ENCODE measurements around the gene GRID2. TPM values are rescaled to one million over a fixed set of nuclear protein-coding genes. Genes with fewer than 3 reads are reported as not detected.

The GRID2 gene
- total RNA-seq, result 0.14 TPM in 1 of 2 replicates, not detected in the other

DNA sequence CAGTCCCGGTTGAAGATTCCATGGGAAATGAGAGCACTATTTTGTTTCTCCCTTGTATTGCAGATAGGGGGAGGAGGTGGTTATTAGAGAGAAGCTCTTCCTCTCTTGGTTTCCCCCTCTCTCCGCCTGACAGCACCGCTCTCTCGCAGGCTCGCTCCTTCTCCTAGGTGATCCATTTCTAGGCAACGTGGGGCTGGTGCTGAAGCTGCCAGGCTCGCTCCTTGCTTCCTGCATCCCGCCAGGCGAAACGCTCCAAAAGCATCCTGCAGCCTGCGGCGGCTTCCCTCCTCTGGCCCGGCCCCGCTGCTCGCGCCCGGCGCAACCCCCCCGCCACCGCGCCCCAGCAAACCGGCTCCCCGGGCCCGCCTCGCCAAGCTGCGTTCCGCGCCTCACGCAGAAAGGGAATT is at the start of gene GRID2:
Gene GRID2 (plus strand): TSS at position 346 of the 407 bp plus-strand sequence.

Small RNA genes lying within 50 kb of the gene (small RNA-seq; reads per million reads assigned to genes)
- not detected for gene RNA5SP164 (ENCODE audit: low replicate concordance)
